Peyer's patch (tissue), 4 donors: ENCODE data around the gene IL18BP.

Experiments
- POLR2A ChIP-seq, 2 donors: fragments of 450-650 bp; IDR thresholded peaks; one replicate each; pipeline ENCODE4 v1.5.1; 2017; ENCODE audit warnings: antibody characterized with exemption in 2 of 2, mild to moderate bottlenecking in 2 of 2, moderate library complexity in 2 of 2
- TF ChIP-seq, protein P1 (sequence below), 6 experiments: fragments of 450-650 bp in 4 of 6; fragments of 200-600 bp in 2 of 6; sonication (generic) in 1 of 6; IDR thresholded peaks; one replicate each; pipeline ENCODE4 v1.5.1; 2017 to 2019; ENCODE audit warnings: antibody characterized with exemption in 6 of 6, mild to moderate bottlenecking in 3 of 6, moderate library complexity in 1 of 6

DNA sequence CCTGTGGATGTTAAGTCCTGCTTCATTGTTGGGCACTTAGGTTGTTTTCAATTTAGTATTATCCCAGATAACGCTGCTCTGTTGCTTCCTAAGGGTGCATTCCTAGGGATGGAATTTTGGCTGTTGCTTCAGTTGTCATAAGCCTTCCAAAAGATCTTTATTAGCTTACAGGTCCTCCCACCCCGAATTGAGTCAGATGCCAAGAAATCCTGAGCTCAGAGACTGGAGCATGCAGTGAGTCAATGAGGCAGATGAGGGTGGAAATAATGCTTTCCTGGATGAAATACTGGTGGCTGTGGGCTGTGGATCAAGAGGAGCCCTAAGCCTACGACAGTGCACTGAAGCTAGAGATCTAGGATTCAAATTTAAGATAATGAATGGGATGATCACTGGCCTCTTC is 10.7 kb upstream of the IL18BP start:
- TF ChIP-seq, protein P1, sequence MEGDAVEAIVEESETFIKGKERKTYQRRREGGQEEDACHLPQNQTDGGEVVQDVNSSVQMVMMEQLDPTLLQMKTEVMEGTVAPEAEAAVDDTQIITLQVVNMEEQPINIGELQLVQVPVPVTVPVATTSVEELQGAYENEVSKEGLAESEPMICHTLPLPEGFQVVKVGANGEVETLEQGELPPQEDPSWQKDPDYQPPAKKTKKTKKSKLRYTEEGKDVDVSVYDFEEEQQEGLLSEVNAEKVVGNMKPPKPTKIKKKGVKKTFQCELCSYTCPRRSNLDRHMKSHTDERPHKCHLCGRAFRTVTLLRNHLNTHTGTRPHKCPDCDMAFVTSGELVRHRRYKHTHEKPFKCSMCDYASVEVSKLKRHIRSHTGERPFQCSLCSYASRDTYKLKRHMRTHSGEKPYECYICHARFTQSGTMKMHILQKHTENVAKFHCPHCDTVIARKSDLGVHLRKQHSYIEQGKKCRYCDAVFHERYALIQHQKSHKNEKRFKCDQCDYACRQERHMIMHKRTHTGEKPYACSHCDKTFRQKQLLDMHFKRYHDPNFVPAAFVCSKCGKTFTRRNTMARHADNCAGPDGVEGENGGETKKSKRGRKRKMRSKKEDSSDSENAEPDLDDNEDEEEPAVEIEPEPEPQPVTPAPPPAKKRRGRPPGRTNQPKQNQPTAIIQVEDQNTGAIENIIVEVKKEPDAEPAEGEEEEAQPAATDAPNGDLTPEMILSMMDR (IDR thresholded peaks at IDR 0.05): no peak
- TF ChIP-seq POLR2A (IDR thresholded peaks at IDR 0.05): no peak
